HG03571 (cell line): ENCODE results near the gene WWTR1.

Source experiments
- ATAC-seq: cut with Tn5 transposase; IDR thresholded peaks from one replicate; pipeline ENCODE4 v1.9.1; 2021; ENCODE audit not compliant: unreplicated experiment

Gene WWTR1

GRCh38 chr3:149655826-149656574, 1.8 kb downstream of the WWTR1 start:
- ATAC-seq = no peak

GRCh38 chr3:149654188-149654601, 3.6 kb downstream of the WWTR1 start:
- no peak for ATAC-seq

GRCh38 chr3:149653564-149653963, 4.3 kb downstream of the WWTR1 start:
- ATAC-seq = no peak

GRCh38 chr3:149653136-149653535, 4.7 kb downstream of the WWTR1 start:
- no peak for ATAC-seq

GRCh38 chr3:149650828-149651227, 7.0 kb downstream of the WWTR1 start:
- no peak for ATAC-seq

- no peak for ATAC-seq
These were observed 9.3 kb downstream of the WWTR1 start for GRCh38 chr3:149648525-149648924.

GRCh38 chr3:149647812-149648211, 10.0 kb downstream of the WWTR1 start:
- no peak for ATAC-seq

GRCh38 chr3:149647285-149647684, 10.5 kb downstream of the WWTR1 start:
- ATAC-seq = no peak

GRCh38 chr3:149646181-149646766, 11.6 kb downstream of the WWTR1 start:
- ATAC-seq = no peak

- ATAC-seq = no peak
These were observed 13.9 kb downstream of the WWTR1 start for GRCh38 chr3:149643963-149644362.

GRCh38 chr3:149643482-149643798, 14.4 kb downstream of the WWTR1 start:
- no peak for ATAC-seq

GRCh38 chr3:149640976-149641728, 16.7 kb downstream of the WWTR1 start:
- no peak for ATAC-seq

GRCh38 chr3:149639093-149639486, 18.7 kb downstream of the WWTR1 start:
- ATAC-seq = no peak

- ATAC-seq = no peak
These were observed 19.4 kb downstream of the WWTR1 start for GRCh38 chr3:149638228-149639092.

- ATAC-seq = no peak
These were observed 22.4 kb downstream of the WWTR1 start for GRCh38 chr3:149635396-149635795.

GRCh38 chr3:149634573-149634972, 23.3 kb downstream of the WWTR1 start:
- ATAC-seq = no peak

GRCh38 chr3:149634072-149634471, 23.8 kb downstream of the WWTR1 start:
- no peak for ATAC-seq

GRCh38 chr3:149632225-149632624, 25.6 kb downstream of the WWTR1 start:
- no peak for ATAC-seq

- no peak for ATAC-seq
These were observed 27.0 kb downstream of the WWTR1 start for GRCh38 chr3:149630806-149631205.

- ATAC-seq = no peak
These were observed 28.7 kb downstream of the WWTR1 start for GRCh38 chr3:149628957-149629670.

- ATAC-seq = no peak
These were observed 31.2 kb downstream of the WWTR1 start for GRCh38 chr3:149626671-149627070.
